Activated naive CD4-positive, alpha-beta T cell treated with anti-CD3 and anti-CD28 coated beads for 36 hours (primary cell): ENCODE measurements around the gene TMEM178A. TPM values are rescaled to one million over a fixed set of nuclear protein-coding genes. Genes with fewer than 3 reads are reported as not detected.
"Not testable (repeated sequence)": the region's sequence is repeated elsewhere in the genome, so short reads cannot be mapped to it uniquely, and the experiment has no call there.

Source experiments
- CTCF ChIA-PET: fragments of 350-600 bp; sonication (Branson Sonifier 250); formaldehyde crosslinking; loops from one replicate; lab custom pipeline; 2021; ENCODE audit warnings: antibody characterized with exemption; lab: Charles Lee
- DNase-seq: peaks from one replicate; pipeline ENCODE4 v3.0.0-alpha.2; 2020
- H3K27ac Mint-ChIP-seq: one replicate; pipeline ENCODE4 v1.8.0; 2021; ENCODE audit warnings: mild to moderate bottlenecking, mixed read lengths
- H3K27me3 Mint-ChIP-seq: one replicate; pipeline ENCODE4 v1.8.0; 2021; ENCODE audit warnings: low read depth, mixed read lengths
- H3K36me3 Mint-ChIP-seq: one replicate; pipeline ENCODE4 v1.8.0; 2021; ENCODE audit warnings: low read depth, mixed read lengths
- H3K4me1 Mint-ChIP-seq: one replicate; pipeline ENCODE4 v1.8.0; 2021; ENCODE audit warnings: low read depth, mixed read lengths
- H3K4me3 Mint-ChIP-seq: one replicate; pipeline ENCODE4 v1.8.0; 2021; ENCODE audit warnings: mild to moderate bottlenecking, moderate library complexity, mixed read lengths
- H3K9me3 Mint-ChIP-seq: one replicate; pipeline ENCODE4 v1.8.0; 2021; ENCODE audit warnings: mixed read lengths
- intact Hi-C: fragments of 100-400 bp; cut with micrococcal nuclease; formaldehyde crosslinking; loops from one replicate; pipeline ENCODE4 v1.15.1; 2023
- total RNA-seq, 2 experiments: library from RNA; stranded (reverse); gene quantifications; one replicate each; pipeline ENCODE4 v1.2.3, GENCODE V29; 2021

Gene TMEM178A
- total RNA-seq = under 1 TPM; 0.25 to 0.55 TPM

DNA sequence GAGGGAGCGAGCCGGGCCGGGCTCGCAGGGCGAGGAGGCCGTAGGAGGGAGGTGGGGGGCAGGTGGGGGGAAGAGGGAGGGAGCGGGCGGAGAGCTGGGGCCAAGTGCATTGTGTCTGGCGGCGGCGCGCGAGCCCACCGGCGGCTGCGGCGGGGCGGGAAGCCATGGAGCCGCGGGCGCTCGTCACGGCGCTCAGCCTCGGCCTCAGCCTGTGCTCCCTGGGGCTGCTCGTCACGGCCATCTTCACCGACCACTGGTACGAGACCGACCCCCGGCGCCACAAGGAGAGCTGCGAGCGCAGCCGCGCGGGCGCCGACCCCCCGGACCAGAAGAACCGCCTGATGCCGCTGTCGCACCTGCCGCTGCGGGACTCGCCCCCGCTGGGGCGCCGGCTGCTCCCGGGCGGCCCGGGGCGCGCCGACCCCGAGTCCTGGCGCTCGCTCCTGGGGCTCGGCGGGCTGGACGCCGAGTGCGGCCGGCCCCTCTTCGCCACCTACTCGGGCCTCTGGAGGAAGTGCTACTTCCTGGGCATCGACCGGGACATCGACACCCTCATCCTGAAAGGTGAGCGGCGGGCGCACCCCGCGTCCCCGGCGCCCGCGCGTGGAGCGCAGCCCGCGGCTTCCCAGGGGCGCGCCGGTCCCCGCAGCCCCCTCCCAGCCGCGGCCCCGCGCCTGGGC lies at the start of gene TMEM178A:
Gene TMEM178A (plus strand): TSS at position 107 of the 680 bp plus-strand sequence. CDS start 58 bp downstream, at position 165.
- Mint-ChIP-seq H3K36me3 (no peaks in the 10 kb centered on the region), H3K27me3 (peaks cover 59% of the 10 kb centered on the region), H3K4me1 (peaks cover 13% of the 10 kb centered on the region), H3K4me3 (peak within 1 kb of the TSS; percentile 58), H3K27ac (no peak within 1 kb of the TSS), H3K9me3 (no peaks in the 10 kb centered on the region)
- CTCF ChIA-PET = no interaction called here
- no peak for DNase-seq
- intact Hi-C loops = no loop called here

GRCh38 chr2:39618236-39618635 lies 47.5 kb upstream of the TMEM178A start:
- Mint-ChIP-seq H3K36me3 (no peaks in the 10 kb centered on the region), H3K9me3 (no peaks in the 10 kb centered on the region), H3K4me3 (no peak overlapping the region), H3K27ac (no peak overlapping the region), H3K4me1 (peaks cover 4% of the 10 kb centered on the region), H3K27me3 (peaks cover 27% of the 10 kb centered on the region)
- no peak for DNase-seq
- CTCF ChIA-PET = no interaction called here
- intact Hi-C loops = no loop called here

GRCh38 chr2:39618736-39619135 lies 47.0 kb upstream of the TMEM178A start:
- intact Hi-C loops = no loop called here
- H3K4me3 Mint-ChIP-seq = no peak overlapping the region
- no peaks in the 10 kb centered on the region for H3K36me3 Mint-ChIP-seq
- H3K9me3 Mint-ChIP-seq = no peaks in the 10 kb centered on the region
- CTCF ChIA-PET = no interaction called here
- DNase-seq = no peak
- peaks cover 27% of the 10 kb centered on the region for H3K27me3 Mint-ChIP-seq
- peaks cover 4% of the 10 kb centered on the region for H3K4me1 Mint-ChIP-seq
- no peak overlapping the region for H3K27ac Mint-ChIP-seq

DNA sequence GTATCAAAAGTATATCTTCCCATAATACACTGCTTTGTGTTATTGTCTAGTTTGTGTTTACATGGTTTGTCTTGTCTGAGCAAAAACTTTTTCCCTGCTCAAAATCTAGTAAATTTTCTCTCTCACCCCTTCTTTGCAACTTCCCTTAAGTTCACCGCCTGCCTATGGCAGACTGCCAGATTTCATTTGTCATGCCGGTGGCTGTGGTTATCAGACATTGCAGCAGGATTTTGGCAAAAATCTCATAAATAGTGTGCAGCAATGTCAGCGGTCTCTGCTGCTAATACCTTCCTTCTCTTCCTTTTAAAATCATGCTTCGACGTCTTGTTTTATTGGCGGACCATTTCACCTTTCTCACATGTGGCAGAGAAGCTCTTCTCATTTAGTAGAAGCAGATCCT lies 45.6 kb upstream of the TMEM178A start:
- peaks cover 20% of the 10 kb centered on the region for H3K27me3 Mint-ChIP-seq
- intact Hi-C loops = no loop called here
- CTCF ChIA-PET = no interaction called here
- DNase-seq = peak; percentile 44
- no peaks in the 10 kb centered on the region for H3K9me3 Mint-ChIP-seq
- no peak overlapping the region for H3K27ac Mint-ChIP-seq
- no peak overlapping the region for H3K4me3 Mint-ChIP-seq
- H3K4me1 Mint-ChIP-seq = peaks cover 4% of the 10 kb centered on the region
- H3K36me3 Mint-ChIP-seq = no peaks in the 10 kb centered on the region

DNA sequence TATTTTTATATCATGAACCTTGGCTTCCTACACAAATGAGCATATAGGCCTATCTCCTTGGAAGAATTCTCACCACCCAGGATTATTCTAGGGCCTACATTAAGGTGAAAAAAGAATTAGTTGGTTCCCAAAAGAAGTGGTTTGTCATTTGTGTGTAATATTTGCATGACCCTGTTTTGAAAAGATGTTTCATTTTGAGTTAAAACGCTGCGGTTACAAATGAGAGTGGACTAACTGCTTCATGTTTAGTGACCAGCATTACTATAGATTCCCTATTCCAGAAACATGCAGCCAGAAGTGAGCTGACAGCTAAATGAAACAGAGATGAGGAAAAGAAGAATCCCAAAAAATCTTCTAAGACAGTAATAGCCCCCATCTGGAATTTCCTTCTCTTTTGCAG lies 44.1 kb upstream of the TMEM178A start:
- Mint-ChIP-seq H3K36me3 (no peaks in the 10 kb centered on the region), H3K27me3 (peaks cover 25% of the 10 kb centered on the region), H3K9me3 (no peaks in the 10 kb centered on the region), H3K4me1 (peaks cover 4% of the 10 kb centered on the region), H3K4me3 (no peak overlapping the region), H3K27ac (no peak overlapping the region)
- intact Hi-C loops = no loop called here
- DNase-seq = no peak
- CTCF ChIA-PET = no interaction called here

GRCh38 chr2:39622860-39623259 lies 42.9 kb upstream of the TMEM178A start:
- intact Hi-C loops = no loop called here
- no peak overlapping the region for H3K27ac Mint-ChIP-seq
- H3K4me1 Mint-ChIP-seq = peaks cover 4% of the 10 kb centered on the region
- CTCF ChIA-PET = no interaction called here
- no peaks in the 10 kb centered on the region for H3K36me3 Mint-ChIP-seq
- no peak for DNase-seq
- H3K9me3 Mint-ChIP-seq = no peaks in the 10 kb centered on the region
- H3K27me3 Mint-ChIP-seq = peaks cover 23% of the 10 kb centered on the region
- no peak overlapping the region for H3K4me3 Mint-ChIP-seq

- H3K27me3 Mint-ChIP-seq = peaks cover 16% of the 10 kb centered on the region
- no peak for DNase-seq
- CTCF ChIA-PET = no interaction called here
- no peak overlapping the region for H3K4me3 Mint-ChIP-seq
- intact Hi-C loops = no loop called here
- H3K4me1 Mint-ChIP-seq = peaks cover 4% of the 10 kb centered on the region
- H3K27ac Mint-ChIP-seq = no peak overlapping the region
- H3K9me3 Mint-ChIP-seq = no peaks in the 10 kb centered on the region
- no peaks in the 10 kb centered on the region for H3K36me3 Mint-ChIP-seq
Measured at GRCh38 chr2:39623917-39624316, 41.8 kb upstream of the TMEM178A start.

GRCh38 chr2:39625193-39625926 lies 40.4 kb upstream of the TMEM178A start:
- Mint-ChIP-seq H3K4me3 (no peak overlapping the region), H3K36me3 (no peaks in the 10 kb centered on the region), H3K4me1 (peaks cover under 1% of the 10 kb centered on the region), H3K9me3 (no peaks in the 10 kb centered on the region), H3K27me3 (peaks cover 10% of the 10 kb centered on the region), H3K27ac (no peak overlapping the region)
- intact Hi-C loops = no loop called here
- DNase-seq = no peak
- CTCF ChIA-PET = no interaction called here

- intact Hi-C loops = no loop called here
- CTCF ChIA-PET = no interaction called here
- Mint-ChIP-seq H3K9me3 (no peaks in the 10 kb centered on the region), H3K27ac (no peak overlapping the region), H3K4me3 (no peak overlapping the region), H3K27me3 (peaks cover 6% of the 10 kb centered on the region), H3K4me1 (no peaks in the 10 kb centered on the region), H3K36me3 (no peaks in the 10 kb centered on the region)
- no peak for DNase-seq
Measured at GRCh38 chr2:39625927-39626270, 39.8 kb upstream of the TMEM178A start.

- H3K27ac Mint-ChIP-seq, H3K36me3 Mint-ChIP-seq, CTCF ChIA-PET, H3K27me3 Mint-ChIP-seq, intact Hi-C loops, H3K4me3 Mint-ChIP-seq, DNase-seq, H3K4me1 Mint-ChIP-seq, H3K9me3 Mint-ChIP-seq: not testable (repeated sequence)
Measured at GRCh38 chr2:39628346-39628745, 37.4 kb upstream of the TMEM178A start.

DNA sequence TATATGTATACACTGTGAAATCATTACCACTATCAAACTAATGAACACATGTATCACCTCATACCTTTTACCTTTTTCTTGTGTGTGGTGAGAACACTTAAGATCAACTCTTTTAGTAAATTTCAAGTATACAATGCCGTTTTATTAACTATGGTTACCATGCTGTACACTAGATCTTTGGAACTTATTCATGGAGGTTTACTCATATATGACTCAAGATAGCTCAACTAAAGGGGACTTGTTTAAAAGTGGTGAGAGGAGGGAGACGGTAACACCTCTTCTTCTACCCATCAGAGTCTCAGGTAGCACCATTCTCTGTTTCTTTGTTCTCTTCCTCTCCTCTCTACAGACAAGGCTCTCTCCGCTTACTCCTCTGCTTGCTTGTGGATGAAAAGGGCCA lies 36.1 kb upstream of the TMEM178A start:
- Mint-ChIP-seq H3K4me3 (no peak overlapping the region), H3K27me3 (peaks cover 5% of the 10 kb centered on the region), H3K9me3 (no peaks in the 10 kb centered on the region), H3K27ac (no peak overlapping the region), H3K4me1 (no peaks in the 10 kb centered on the region), H3K36me3 (no peaks in the 10 kb centered on the region)
- no peak for DNase-seq
- CTCF ChIA-PET = no interaction called here
- intact Hi-C loops = no loop called here

GRCh38 chr2:39631256-39631655 lies 34.5 kb upstream of the TMEM178A start:
- no peak for DNase-seq
- no peak overlapping the region for H3K4me3 Mint-ChIP-seq
- CTCF ChIA-PET = no interaction called here
- H3K27ac Mint-ChIP-seq = no peak overlapping the region
- peaks cover 3% of the 10 kb centered on the region for H3K27me3 Mint-ChIP-seq
- intact Hi-C loops = no loop called here
- H3K4me1 Mint-ChIP-seq = no peaks in the 10 kb centered on the region
- no peaks in the 10 kb centered on the region for H3K9me3 Mint-ChIP-seq
- no peaks in the 10 kb centered on the region for H3K36me3 Mint-ChIP-seq

DNA sequence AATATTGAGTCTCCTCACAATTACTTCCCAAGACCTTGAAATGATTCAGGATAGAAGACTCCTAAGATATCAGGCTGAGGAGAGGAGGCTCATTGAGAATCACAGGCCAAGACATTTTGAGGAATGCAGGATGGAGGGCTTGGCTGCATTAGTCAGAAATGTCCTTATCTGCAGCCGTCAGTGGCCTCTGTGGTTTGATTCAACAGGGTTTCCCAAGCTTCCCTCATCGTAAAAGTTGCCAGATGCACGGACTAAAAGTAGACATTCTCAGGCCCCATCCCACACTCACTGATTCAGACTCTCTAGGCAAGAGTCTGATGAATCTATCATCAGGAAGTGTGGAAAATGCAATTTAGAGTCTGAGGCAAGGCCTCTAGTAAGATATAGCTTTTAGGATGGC lies 34.0 kb upstream of the TMEM178A start:
- CTCF ChIA-PET = no interaction called here
- H3K27ac Mint-ChIP-seq = no peak overlapping the region
- H3K9me3 Mint-ChIP-seq = no peaks in the 10 kb centered on the region
- no peaks in the 10 kb centered on the region for H3K36me3 Mint-ChIP-seq
- intact Hi-C loops = no loop called here
- H3K4me3 Mint-ChIP-seq = no peak overlapping the region
- H3K27me3 Mint-ChIP-seq = peaks cover 3% of the 10 kb centered on the region
- DNase-seq = no peak
- no peaks in the 10 kb centered on the region for H3K4me1 Mint-ChIP-seq
